Measurements from ENCODE around the gene CCDC157. TPM values are rescaled to one million over a fixed set of nuclear protein-coding genes. Genes with fewer than 3 reads are reported as not detected.

The CCDC157 gene
- total and polyA plus RNA-seq, 10 of the 15 experiments (the other 5 are each of a cell fraction or from before 2014, with no cell fraction given): 0.10 to 2.8 (median 1.2) TPM

- TF ChIP-seq IKZF1 (conservative IDR thresholded peaks at IDR 0.05) (peak; percentile 91), HCFC1 (IDR thresholded peaks at IDR 0.05; ENCODE audit: low read length) (peak; percentile 66), RELB (IDR thresholded peaks at IDR 0.05; ENCODE audit: low read depth) (peak; percentile 70; the same call in 1 of the 2 replicates), SIN3A (IDR thresholded peaks at IDR 0.05; ENCODE audit: low read depth, low read length) (peak; percentile 92), KLF5 (IDR thresholded peaks at IDR 0.05; ENCODE audit: partially characterized antibody) (peak; percentile 19), SIX5 (IDR thresholded peaks at IDR 0.05; ENCODE audit: low read depth, low read length, severe bottlenecking) (peak; percentile 66), SPI1 (IDR thresholded peaks at IDR 0.05; ENCODE audit: borderline replicate concordance, insufficient read depth, low read depth, low read length) (peak; percentile 20; the same call in 1 of the 2 replicates), EGR1 (IDR thresholded peaks at IDR 0.05; ENCODE audit: borderline replicate concordance in 1 of 2, low read depth in 2 of 2, low read length in 2 of 2) (no peak), POLR2A (IDR thresholded peaks at IDR 0.05; ENCODE audit: low read depth, low read length) (peak; percentile 100), MXI1 (IDR thresholded peaks at IDR 0.05; ENCODE audit: low read depth, low read length) (peak; percentile 96), SUPT20H (IDR thresholded peaks at IDR 0.05; ENCODE audit: borderline replicate concordance, control insufficient read depth, low read depth, low read length) (no peak), CHD1 (IDR thresholded peaks at IDR 0.05; ENCODE audit: low read depth, low read length) (0 out of 2 replicates have a peak, but pooled peaks have one; percentile 61)
- TF ChIP-seq, protein P1, sequence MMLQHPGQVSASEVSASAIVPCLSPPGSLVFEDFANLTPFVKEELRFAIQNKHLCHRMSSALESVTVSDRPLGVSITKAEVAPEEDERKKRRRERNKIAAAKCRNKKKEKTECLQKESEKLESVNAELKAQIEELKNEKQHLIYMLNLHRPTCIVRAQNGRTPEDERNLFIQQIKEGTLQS (IDR thresholded peaks at IDR 0.05; ENCODE audit: borderline replicate concordance, extremely low read depth, low read depth, low read length): no peak
- TF ChIP-seq, protein P2, sequence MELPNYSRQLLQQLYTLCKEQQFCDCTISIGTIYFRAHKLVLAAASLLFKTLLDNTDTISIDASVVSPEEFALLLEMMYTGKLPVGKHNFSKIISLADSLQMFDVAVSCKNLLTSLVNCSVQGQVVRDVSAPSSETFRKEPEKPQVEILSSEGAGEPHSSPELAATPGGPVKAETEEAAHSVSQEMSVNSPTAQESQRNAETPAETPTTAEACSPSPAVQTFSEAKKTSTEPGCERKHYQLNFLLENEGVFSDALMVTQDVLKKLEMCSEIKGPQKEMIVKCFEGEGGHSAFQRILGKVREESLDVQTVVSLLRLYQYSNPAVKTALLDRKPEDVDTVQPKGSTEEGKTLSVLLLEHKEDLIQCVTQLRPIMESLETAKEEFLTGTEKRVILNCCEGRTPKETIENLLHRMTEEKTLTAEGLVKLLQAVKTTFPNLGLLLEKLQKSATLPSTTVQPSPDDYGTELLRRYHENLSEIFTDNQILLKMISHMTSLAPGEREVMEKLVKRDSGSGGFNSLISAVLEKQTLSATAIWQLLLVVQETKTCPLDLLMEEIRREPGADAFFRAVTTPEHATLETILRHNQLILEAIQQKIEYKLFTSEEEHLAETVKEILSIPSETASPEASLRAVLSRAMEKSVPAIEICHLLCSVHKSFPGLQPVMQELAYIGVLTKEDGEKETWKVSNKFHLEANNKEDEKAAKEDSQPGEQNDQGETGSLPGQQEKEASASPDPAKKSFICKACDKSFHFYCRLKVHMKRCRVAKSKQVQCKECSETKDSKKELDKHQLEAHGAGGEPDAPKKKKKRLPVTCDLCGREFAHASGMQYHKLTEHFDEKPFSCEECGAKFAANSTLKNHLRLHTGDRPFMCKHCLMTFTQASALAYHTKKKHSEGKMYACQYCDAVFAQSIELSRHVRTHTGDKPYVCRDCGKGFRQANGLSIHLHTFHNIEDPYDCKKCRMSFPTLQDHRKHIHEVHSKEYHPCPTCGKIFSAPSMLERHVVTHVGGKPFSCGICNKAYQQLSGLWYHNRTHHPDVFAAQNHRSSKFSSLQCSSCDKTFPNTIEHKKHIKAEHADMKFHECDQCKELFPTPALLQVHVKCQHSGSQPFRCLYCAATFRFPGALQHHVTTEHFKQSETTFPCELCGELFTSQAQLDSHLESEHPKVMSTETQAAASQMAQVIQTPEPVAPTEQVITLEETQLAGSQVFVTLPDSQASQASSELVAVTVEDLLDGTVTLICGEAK (IDR thresholded peaks at IDR 0.05; ENCODE audit: borderline replicate concordance): peak; percentile 84
- TF ChIP-seq, protein P3, sequence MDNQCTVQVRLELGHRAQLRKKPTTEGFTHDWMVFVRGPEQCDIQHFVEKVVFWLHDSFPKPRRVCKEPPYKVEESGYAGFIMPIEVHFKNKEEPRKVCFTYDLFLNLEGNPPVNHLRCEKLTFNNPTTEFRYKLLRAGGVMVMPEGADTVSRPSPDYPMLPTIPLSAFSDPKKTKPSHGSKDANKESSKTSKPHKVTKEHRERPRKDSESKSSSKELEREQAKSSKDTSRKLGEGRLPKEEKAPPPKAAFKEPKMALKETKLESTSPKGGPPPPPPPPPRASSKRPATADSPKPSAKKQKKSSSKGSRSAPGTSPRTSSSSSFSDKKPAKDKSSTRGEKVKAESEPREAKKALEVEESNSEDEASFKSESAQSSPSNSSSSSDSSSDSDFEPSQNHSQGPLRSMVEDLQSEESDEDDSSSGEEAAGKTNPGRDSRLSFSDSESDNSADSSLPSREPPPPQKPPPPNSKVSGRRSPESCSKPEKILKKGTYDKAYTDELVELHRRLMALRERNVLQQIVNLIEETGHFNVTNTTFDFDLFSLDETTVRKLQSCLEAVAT (IDR thresholded peaks at IDR 0.05): peak; percentile 62
These were observed at the start of gene CCDC157, which contains the start of gene SF3A1 (continued) for GRCh38 chr22:30356449-30357235.
